ENCODE results near the gene CRTAP. TPM values are rescaled to one million over a fixed set of nuclear protein-coding genes. Genes with fewer than 3 reads are reported as not detected.
"Not testable (repeated sequence)": the region's sequence is repeated elsewhere in the genome, so short reads cannot be mapped to it uniquely, and the experiment has no call there.

CRTAP gene
- polyA plus RNA-seq, 3 donors, result 148 to 186 (median 157) TPM

DNA sequence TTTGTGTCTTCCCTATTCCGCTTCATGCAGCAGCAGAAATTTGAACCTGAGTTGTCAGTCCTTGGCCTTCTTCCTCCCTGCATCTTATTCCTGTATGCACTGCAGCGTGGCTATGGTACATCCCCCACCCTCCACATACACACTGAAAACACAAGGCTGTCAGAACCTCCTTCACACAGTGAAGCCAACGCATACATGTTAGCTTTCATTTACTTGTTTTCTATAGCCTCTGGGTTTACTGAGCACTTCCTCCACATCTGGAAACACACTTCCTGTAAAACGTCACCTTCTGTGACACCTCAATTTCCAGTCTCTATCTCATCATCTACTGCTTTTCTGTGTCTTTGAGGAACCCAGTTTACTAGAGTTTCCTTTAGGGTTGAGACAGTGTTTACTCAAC, 57.8 kb downstream of the CRTAP start:
- DNase-seq, result no peak

DNA sequence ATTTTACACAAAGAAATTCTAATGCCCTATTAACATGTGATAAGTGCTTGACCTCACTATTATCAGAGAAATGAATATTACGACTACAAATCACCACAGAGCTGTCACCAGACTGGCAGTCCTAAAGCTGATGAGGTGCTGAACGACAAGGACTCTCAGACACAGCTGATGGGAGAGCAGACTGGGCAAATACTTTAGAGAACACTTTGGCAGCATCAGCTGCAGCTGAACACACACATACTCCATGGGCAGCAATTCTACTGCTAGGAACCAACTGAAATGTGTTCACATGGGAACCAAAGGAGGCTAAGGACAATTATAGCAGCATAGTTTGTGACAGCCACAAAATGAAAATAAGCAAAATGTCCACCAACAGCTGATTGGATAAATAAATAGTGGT, 59.3 kb downstream of the CRTAP start:
- no peak for DNase-seq

DNA sequence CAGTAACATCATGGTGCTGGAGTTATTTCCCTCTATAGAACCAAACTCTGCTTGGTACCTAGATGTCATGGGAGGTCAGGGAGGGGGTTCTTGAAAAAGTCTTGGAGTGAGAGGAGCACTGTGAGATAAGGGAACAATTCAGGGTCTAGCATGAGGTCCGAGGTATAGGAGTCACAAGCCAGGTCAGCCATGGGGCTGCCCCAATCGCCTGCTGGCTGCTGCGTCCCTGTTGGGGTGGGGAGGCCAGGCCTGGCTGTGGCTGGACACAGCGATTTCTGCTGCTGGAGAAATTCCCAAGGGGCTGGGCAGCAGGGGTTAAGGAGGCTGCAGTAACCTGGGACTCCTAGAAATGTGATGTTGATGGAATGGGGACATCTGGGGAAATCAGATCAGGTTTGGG, 59.9 kb downstream of the CRTAP start:
- DNase-seq, result no peak

DNA sequence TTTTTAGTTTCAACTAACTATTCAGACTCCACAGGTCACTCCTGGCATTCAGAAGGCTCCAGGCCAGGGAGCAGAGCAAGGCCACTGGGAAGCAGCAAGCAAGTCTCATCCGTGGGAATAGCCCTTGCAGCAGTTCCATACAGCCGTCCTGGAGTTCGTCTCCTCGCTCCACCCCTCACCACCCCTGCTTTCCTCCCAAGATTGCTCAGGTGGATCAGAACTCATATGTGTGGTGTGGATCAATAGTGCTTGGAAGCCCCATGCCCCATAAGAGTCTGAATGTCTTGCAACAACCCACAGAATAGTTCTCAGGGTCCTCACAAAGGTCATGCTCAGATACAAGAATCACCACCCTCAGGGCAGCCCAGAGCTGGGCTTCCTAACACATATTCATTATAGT, 60.3 kb downstream of the CRTAP start:
- DNase-seq, result no peak

DNA sequence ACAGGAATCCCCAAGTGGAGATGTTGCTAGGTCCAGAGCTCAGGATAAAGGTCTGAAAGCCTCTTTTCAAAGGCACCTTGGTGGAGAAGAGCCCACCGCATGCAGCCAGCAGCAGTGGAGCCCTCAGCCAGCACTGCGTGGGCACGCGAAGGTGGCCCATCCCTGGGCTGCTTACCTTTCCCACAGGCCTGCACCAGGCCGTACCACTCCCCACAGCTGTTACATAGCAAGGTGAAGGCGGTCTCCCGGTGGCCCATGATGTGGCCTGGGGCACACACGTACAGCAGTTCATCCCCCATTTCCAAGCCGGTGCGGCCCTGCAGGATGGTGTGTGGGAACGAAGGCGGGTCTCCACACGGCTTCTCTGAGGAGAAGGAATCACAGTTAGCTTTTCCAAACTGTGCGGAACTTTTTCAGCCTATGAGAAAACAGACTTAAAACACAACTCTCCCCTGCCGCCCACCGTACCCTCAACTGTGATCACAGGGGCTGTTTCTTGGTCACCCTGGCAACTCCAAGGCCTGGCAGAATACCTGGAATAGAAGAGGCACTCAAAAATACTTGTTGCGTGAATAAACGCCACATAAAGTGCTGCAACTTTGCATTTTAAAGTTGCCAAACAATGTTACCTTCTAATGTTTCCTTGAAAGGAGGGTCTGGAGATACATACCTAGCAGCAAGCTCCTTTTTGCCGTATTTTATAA, 61.0 kb downstream of the CRTAP start:
- DNase-seq, result no peak

DNA sequence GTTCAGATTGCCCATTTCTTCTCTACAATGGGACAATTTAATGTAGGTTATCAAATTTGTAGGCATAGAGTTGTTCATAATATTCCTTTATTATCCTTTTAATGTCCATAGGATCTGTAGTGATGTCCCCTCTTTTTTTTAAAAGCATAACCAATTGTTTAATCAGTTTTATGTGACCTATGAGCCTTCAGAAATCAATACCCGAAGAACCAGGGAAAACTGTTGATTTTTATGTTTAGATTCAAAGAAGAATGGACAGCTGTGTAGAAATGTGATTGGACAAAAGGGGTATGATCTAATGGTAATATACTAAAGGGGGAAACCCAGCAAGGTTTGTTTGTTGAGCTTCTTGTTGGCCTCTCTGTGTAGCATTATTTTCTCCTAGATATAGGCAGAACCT, 65.3 kb downstream of the CRTAP start:
- no peak for DNase-seq

DNA sequence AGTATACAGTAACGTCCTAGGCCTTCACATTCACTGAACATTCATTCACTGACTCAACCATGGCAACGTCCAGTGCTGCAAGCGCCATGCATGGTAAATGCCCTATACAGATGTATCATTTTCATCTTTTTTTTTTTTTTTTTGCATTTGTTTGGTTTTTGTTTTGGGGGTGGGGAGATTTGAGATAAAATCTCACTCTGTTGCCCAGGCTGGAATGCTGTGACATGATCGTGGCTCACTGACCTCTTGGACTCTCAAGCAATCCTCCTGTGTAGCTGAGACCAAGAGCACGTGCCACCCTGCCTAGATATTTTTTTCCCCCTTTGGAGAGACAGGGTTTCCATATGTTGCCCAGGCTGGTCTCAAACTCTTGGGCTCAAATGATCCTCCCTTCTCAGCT, 67.4 kb downstream of the CRTAP start:
- DNase-seq, result no peak

DNA sequence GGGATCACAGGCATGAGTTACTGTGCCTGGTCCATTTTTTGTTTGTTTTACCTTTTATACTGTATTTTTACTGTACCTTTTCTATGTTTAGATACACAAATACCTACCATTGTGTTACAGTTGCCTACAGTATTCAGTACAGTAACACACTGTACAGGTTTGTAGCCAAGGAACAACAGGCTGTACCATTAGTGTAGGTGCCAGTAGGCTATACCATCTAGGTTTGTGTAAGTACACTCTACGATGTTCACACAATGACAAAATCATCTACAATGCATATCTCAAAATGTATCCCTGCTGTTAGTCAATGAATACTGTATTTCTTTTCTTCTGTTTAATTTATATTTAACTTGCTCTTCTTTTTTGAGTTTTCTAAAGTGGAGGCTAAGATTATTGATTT, 67.8 kb downstream of the CRTAP start:
- not testable (repeated sequence) for DNase-seq

DNA sequence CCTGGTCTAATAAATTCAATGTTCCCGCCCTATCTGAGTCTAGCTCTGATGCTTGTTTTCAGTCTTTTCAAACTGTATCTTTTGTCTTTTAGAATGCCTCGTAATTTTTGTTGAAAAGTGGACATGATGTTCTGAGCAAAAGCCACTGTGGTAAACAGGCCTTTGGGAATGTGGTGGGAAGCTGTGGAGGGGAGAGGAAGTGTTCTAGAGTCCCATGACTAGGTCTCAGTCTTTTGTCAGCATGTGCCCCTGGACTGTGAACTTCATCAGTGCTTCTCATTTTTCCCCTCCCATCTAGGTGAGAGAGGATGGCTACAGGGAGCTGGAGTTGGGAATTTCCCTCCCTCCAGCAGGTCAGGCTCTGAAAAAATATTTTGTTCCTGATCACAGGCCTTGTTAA, 71.0 kb downstream of the CRTAP start:
- DNase-seq, result no peak

DNA sequence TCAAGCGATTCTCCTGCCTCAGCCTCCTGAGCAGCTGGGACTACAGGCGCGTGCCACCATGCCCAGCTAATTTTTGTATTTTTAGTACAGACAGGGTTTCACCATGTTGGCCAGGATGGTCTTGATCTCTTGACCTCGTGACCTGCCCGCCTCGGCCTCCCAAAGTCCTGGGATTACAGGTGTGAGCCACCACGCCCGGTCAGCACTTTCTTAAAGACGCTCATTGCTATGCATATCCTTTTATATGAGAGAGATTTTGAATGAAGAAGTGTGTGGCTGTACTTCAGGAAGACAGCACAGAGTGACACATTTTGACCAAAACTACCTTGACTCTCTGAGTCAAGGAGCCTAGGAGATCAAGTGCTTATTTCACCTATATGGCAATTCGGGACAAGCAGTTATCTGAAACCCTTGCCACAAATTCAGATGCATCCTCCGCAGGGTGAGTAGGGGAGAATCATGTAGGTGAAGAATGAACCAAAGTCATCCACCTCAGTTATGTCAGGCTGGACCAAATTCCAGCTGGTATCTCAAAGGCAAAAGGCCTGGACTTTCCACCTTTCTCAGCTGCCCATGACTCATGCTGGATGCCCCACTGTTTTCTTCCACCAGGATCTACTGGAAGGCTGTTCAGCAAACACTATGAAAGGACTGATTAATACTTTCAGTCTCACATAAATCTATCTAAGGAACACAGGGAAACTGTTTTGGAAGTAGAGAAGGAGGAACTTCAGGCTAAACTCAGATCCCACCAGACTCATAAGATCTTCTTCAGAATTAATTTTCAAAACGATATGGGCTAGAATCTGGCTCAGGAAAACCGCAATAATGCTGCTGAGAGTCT, 72.9 kb downstream of the CRTAP start:
- no peak for DNase-seq

DNA sequence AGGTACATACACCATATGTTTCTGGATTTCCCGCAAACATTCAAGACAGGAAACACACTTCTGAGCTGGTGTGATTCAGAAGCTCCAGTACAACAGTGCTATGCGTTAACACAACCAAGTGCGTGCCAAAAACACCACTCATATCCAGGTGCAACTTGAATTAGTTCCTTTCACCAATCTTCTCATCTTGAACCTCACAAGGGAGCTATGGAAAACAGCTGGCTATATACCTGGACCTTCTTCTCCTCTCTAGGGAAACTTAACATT, 73.5 kb downstream of the CRTAP start:
- DNase-seq, result no peak

DNA sequence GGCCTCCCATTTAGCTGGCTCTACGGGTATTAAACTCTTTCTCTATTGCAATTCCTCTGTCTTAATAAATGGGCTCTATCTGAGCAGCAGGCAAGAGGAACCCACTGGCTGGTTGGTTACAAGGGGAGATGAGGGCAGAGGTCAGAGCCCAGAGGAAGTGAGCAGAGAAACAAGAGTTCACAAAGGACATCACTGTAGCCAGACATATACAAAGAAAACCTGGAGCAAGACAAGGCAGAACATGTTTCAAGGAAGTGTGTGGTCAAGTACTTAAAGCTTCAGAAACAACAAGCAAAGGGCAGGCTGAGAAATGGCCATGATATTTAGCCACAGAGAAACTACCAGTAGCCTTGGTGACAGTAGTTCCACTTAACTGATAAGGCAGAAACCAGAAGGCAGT, 80.5 kb downstream of the CRTAP start:
- no peak for DNase-seq

DNA sequence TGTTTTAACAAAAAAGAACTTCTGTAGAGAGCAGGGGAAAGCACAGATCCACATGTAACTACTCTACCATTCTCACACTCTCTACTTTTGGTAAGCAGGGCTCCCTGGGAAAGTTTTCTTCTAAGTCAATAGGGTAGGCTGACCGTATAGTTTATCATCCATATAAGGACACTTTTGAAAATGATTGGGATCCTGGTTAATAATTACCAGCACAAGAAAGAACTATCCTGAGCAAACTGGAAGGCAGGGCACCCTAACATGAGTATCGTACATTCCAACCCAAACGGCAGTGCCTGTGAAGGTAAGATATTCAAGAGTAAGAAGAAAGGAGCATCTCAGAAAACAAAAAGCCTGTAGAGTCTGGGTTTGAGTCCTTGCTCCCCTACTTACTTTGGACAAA, 82.7 kb downstream of the CRTAP start:
- DNase-seq, result no peak

Other genes starting within 250 kb of the CRTAP start
- gene CCR4, start 162.4 kb upstream of the CRTAP start, polyA plus RNA-seq (ENCODE audit: insufficient read length in 3 of 3), result under 1 TPM; 0.14 to 0.28 (median 0.16) TPM
- gene GLB1, start 16.9 kb upstream of the CRTAP start, polyA plus RNA-seq (ENCODE audit: insufficient read length in 3 of 3), result 10 to 100 TPM; 92.4 to 97.3 (median 96.1) TPM
- 1 to 10 TPM; 1.5 to 3.0 (median 2.5) TPM for gene TMPPE, start 16.9 kb upstream of the CRTAP start, polyA plus RNA-seq (ENCODE audit: insufficient read length in 3 of 3)
- 1 to 10 TPM; 3.8 to 4.5 (median 4.1) TPM for gene SUSD5, start 104.8 kb downstream of the CRTAP start, polyA plus RNA-seq (ENCODE audit: insufficient read length in 3 of 3)
- gene FBXL2, start 163.4 kb downstream of the CRTAP start, polyA plus RNA-seq (ENCODE audit: insufficient read length in 3 of 3), result 10 to 100 TPM; 25.3 to 30.4 (median 30.2) TPM

Measured in renal pelvis (tissue), 4 donors.